GM12865 (cell line): Measurements from ENCODE around the gene EVPL.

Experiments used
- DNase-seq: peaks from one replicate; pipeline ENCODE4 v3.0.0; 2010; ENCODE audit warnings: low read depth
- H3K4me3 ChIP-seq: 2 replicates; pipeline ENCODE4 v1.5.1; 2011; ENCODE audit warnings: mild to moderate bottlenecking, low read depth, low read length, control low read depth
- TF ChIP-seq, protein P1 (sequence below): IDR thresholded peaks from 2 replicates; pipeline ENCODE4 v1.5.1; 2011; ENCODE audit warnings: low read length, control low read depth, low read depth, inconsistent platforms; ENCODE audit not compliant: insufficient read depth; ENCODE audit errors: missing control alignments

The EVPL gene

DNA sequence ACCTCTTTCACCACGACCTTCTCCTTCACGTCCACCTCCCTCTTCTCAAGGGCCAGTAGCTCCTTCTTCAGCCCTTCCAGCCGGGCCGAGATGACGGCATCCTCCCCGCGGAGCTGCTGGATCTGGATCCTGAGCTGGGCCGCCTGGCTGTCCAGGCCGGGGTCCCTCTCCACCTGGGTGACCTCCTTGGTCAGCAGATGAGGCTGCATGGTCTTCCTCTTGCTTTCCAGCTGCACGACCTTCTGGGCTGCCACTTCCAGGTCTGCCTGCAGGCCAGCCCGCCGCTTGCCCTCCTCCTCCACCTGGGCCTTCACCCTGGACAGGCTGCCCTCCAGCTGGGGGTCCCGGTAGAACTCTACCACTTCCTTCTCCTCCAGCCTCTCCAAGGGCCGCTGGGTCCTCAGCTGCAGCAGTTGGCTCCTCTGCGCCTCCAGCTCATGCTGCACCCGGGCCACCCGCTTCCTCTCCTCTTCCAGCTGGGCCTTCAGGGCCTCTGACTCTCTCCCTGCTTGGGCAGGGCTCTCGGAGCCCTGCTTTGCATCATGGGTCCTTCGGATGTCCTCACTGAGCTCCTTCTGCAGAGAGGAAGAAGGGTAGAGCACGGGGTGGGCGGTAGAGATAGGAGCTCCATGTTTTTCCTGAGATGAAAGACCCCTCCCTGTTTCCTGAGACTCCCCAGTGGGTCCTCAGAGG lies 17.0 kb downstream of the EVPL start:
- TF ChIP-seq, protein P1, sequence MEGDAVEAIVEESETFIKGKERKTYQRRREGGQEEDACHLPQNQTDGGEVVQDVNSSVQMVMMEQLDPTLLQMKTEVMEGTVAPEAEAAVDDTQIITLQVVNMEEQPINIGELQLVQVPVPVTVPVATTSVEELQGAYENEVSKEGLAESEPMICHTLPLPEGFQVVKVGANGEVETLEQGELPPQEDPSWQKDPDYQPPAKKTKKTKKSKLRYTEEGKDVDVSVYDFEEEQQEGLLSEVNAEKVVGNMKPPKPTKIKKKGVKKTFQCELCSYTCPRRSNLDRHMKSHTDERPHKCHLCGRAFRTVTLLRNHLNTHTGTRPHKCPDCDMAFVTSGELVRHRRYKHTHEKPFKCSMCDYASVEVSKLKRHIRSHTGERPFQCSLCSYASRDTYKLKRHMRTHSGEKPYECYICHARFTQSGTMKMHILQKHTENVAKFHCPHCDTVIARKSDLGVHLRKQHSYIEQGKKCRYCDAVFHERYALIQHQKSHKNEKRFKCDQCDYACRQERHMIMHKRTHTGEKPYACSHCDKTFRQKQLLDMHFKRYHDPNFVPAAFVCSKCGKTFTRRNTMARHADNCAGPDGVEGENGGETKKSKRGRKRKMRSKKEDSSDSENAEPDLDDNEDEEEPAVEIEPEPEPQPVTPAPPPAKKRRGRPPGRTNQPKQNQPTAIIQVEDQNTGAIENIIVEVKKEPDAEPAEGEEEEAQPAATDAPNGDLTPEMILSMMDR, result no peak
- no peak overlapping the region for H3K4me3 ChIP-seq
- DNase-seq, result no peak

DNA sequence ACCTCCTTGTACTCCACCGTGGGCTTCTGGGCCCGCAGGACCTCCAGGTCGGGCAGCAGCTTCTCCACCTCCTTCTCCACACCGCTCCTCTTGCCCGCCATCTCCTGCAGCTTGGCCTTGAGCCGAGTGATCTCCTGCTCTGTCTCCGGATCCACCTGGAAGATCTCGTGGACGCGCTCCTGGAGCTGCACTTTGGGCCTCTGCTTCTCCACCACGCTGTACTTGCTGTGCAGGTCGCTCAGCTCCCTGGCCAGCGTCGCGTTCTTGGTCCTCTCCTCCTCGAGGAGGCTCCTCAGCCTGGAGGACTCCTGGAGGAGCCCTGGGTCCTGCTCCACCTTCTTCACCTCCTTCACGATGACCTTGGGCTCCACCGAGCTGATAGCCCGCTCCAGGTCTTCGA lies 17.7 kb downstream of the EVPL start:
- TF ChIP-seq, protein P1, result no peak
- H3K4me3 ChIP-seq, result no peak overlapping the region
- DNase-seq, result no peak

DNA sequence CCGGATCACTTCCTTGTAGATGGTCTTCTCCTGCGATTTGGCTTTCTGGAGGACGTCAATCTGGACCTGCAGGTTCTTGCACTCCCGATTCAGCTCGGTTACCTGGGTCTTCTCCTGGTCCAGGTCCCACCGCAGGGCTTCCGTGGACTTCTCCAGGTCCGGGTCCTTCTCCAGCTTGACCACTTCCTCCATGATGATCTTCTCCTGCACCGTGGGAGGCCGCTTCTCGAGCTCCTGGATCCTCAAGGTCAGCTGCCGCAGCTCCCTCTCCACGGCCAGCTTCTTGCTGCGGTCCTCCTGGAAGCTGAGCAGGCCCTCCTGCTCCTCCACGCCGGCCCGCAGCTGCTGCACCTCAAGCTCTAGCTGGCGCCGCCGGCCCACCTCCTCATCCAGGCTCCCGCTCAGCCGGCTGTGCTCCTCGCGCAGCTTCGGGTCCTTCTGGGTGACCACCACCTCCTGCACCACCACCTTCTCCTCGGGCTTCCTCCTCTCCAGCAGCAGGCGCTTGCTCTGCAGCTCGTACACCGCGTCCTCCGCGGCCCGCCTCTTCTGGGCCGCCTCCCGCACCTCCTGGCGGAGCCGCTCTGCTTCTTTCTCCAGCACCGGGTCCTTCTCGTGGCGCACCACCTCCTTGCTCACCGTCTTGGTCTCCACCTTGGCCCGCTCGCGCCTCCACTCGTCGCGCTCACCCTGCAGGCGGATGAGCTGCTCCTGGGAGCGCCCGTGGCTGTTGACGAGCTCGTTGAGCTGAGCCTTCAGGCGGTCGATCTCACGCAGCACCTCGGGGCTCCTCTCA lies 18.3 kb downstream of the EVPL start:
- H3K4me3 ChIP-seq, result no peak overlapping the region
- TF ChIP-seq, protein P1, result no peak
- no peak for DNase-seq

DNA sequence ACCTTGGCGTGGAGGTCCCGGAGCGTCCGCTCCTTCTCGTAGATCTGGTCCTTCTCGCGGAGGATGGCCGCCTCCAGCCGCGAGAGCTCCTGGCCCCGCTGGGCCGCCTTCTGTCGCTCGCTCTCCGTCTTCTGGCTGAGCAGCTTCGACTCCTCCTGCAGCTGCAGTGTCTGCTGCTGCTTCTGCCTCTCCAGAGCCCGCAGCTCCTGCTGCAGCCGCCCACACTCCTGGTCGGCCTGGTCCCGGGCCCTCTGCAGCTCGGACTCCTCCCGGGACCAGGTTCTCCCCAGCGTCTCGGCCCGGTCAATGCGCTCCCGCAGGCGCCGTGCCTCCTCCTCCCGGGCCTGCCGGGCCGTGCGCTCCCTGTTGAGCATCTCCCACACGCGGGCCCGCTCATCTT lies 18.9 kb downstream of the EVPL start:
- TF ChIP-seq, protein P1, result no peak
- no peak overlapping the region for H3K4me3 ChIP-seq

DNA sequence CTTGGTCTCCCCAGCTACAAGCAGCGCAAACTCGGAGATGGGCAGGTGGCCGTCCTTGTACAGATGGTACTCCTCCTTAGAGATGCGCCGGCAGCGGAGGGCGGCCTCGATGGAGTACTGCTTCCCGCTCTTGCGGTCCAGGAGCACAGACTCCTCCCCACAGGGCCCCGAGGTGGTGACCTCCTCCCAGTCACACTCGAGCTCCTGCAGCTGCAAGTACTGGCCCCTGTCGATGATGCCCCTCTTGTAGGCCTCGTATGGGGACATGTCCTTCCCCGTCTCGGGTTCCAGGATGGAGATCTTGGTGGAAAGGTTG lies 19.3 kb downstream of the EVPL start:
- H3K4me3 ChIP-seq, result no peak overlapping the region
- TF ChIP-seq, protein P1, result no peak
- DNase-seq, result no peak

More for the DNA sequence above, 18.9 kb downstream of the EVPL start:
- DNase-seq, result no peak

DNA sequence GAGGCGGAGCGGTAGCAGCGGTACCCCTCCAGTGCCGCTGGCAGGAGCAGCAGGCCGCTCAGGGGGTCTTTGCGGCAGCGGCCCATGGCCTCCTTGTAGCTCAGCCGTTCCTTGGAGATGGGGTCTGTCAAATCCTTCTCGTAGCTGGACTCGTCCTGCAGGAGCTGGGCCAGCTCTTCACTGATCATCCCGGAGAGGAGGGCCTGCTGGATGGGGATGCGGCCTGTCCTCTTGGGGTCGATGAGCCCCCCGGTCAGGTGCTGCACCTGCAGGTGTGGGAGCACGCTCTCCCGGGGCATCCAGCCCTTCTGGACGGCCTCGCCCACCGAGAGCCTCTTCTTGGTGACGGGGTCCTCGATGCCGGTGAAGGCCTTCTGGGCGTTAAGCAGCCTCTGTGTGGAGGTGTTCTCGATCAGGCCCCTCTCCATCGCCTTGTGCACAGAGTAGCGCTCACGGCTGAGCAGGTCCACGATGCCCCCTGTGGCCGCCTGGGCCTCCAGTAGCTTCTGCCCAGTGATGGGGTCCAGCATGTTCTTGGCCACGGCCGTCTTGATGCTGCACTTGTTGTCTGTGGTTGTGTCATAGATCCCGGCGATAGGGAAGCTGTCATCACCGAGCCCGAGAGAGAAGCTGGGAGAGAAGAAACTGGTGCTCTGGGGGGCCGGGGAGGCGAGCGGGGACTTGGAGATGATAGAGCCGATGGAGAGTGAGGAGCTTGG lies 19.8 kb downstream of the EVPL start:
- no peak overlapping the region for H3K4me3 ChIP-seq
- no peak for DNase-seq
- TF ChIP-seq, protein P1, result no peak
